H9 (cell line): ENCODE data around the gene ZNF213. TPM values are rescaled to one million over a fixed set of nuclear protein-coding genes. Genes with fewer than 3 reads are reported as not detected.

ENCODE experiments used
- DNase-seq: peaks from one replicate; pipeline ENCODE4 v3.0.0-alpha.2; 2017
- H2AFZ ChIP-seq: one replicate; pipeline ENCODE4 v1.6.1; 2013; ENCODE audit warnings: mild to moderate bottlenecking, low read length, control low read depth, moderate library complexity
- H2AK5ac ChIP-seq: 2 replicates; pipeline ENCODE4 v1.6.1; 2013; ENCODE audit warnings: low read length, control low read depth, mixed read lengths; ENCODE audit not compliant: insufficient read length
- H2BK120ac ChIP-seq: one replicate; pipeline ENCODE4 v1.6.1; 2013; ENCODE audit warnings: low read depth, mild to moderate bottlenecking, low read length, control low read depth, inconsistent platforms; ENCODE audit not compliant: poor library complexity, severe bottlenecking
- H2BK12ac ChIP-seq: 2 replicates; pipeline ENCODE4 v1.6.1; 2013; ENCODE audit warnings: low read length, control low read depth, mixed read lengths, low read depth; ENCODE audit not compliant: insufficient read length
- H2BK15ac ChIP-seq: 2 replicates; pipeline ENCODE4 v1.6.1; 2013; ENCODE audit warnings: low read depth, low read length, control low read depth
- H2BK20ac ChIP-seq: one replicate; pipeline ENCODE4 v1.6.1; 2013; ENCODE audit warnings: low read depth, mild to moderate bottlenecking, low read length, control low read depth, inconsistent platforms; ENCODE audit not compliant: poor library complexity, severe bottlenecking
- H2BK5ac ChIP-seq: 2 replicates; pipeline ENCODE4 v1.6.1; 2013; ENCODE audit warnings: low read length, control low read depth, mixed read lengths; ENCODE audit not compliant: insufficient read length
- H3K14ac ChIP-seq: 2 replicates; pipeline ENCODE4 v1.6.1; 2013; ENCODE audit warnings: low read length, control low read depth; ENCODE audit not compliant: insufficient read depth
- H3K18ac ChIP-seq: 2 replicates; pipeline ENCODE4 v1.6.1; 2013; ENCODE audit warnings: low read depth, mild to moderate bottlenecking, mixed read lengths, low read length, control low read depth; ENCODE audit not compliant: insufficient read length
- H3K23ac ChIP-seq: 2 replicates; pipeline ENCODE4 v1.6.1; 2013; ENCODE audit warnings: low read length, control low read depth, mixed read lengths, low read depth; ENCODE audit not compliant: insufficient read length
- H3K23me2 ChIP-seq: 2 replicates; pipeline ENCODE4 v1.6.1; 2013; ENCODE audit warnings: low read depth, mild to moderate bottlenecking, mixed read lengths, low read length, control low read depth; ENCODE audit not compliant: insufficient read length, poor library complexity, severe bottlenecking
- H3K27ac ChIP-seq: 2 replicates; pipeline ENCODE4 v1.5.1; 2013; ENCODE audit warnings: low read length, control low read depth, mixed read lengths, low read depth; ENCODE audit not compliant: insufficient read length
- H3K27me3 ChIP-seq: 2 replicates; pipeline ENCODE4 v1.6.1; 2013; ENCODE audit warnings: low read length, control low read depth, inconsistent platforms; ENCODE audit not compliant: insufficient read depth
- H3K4ac ChIP-seq: 2 replicates; pipeline ENCODE4 v1.6.1; 2013; ENCODE audit warnings: low read depth, mild to moderate bottlenecking, control low read depth, inconsistent platforms, low read length, moderate library complexity
- H3K4me1 ChIP-seq: 2 replicates; pipeline ENCODE4 v1.6.1; 2013; ENCODE audit warnings: low read length, control low read depth, inconsistent platforms; ENCODE audit not compliant: insufficient read depth
- H3K4me2 ChIP-seq: 2 replicates; pipeline ENCODE4 v1.6.1; 2013; ENCODE audit warnings: low read length, control low read depth, mixed read lengths; ENCODE audit not compliant: insufficient read length, insufficient read depth
- H3K56ac ChIP-seq: 2 replicates; pipeline ENCODE4 v1.6.1; 2013; ENCODE audit warnings: low read depth, mild to moderate bottlenecking, mixed read lengths, low read length, control low read depth; ENCODE audit not compliant: insufficient read length
- H3K79me1 ChIP-seq: 2 replicates; pipeline ENCODE4 v1.6.1; 2013; ENCODE audit warnings: low read depth, mild to moderate bottlenecking, moderate library complexity, low read length, control low read depth, inconsistent platforms; ENCODE audit not compliant: insufficient read depth, poor library complexity, severe bottlenecking
- H3K79me2 ChIP-seq: 2 replicates; pipeline ENCODE4 v1.6.1; 2013; ENCODE audit warnings: low read length, control low read depth, inconsistent platforms; ENCODE audit not compliant: insufficient read depth
- H3K9ac ChIP-seq: 2 replicates; pipeline ENCODE4 v1.6.1; 2013; ENCODE audit warnings: low read length, control low read depth, mixed read lengths; ENCODE audit not compliant: insufficient read length; ENCODE audit errors: extremely low read depth
- H3K9me3 ChIP-seq: one replicate; pipeline ENCODE4 v1.6.1; 2013; ENCODE audit warnings: low read depth, low read length, inconsistent platforms; ENCODE audit not compliant: control insufficient read depth
- H3T11ph ChIP-seq: one replicate; pipeline ENCODE4 v1.6.1; 2013; ENCODE audit warnings: mild to moderate bottlenecking, low read length, control low read depth, inconsistent platforms
- H4K20me1 ChIP-seq: one replicate; pipeline ENCODE4 v1.6.1; 2013; ENCODE audit not compliant: control insufficient read depth, insufficient read length, insufficient read depth
- H4K5ac ChIP-seq: 2 replicates; pipeline ENCODE4 v1.6.1; 2013; ENCODE audit warnings: low read depth, mild to moderate bottlenecking, mixed read lengths, low read length, control low read depth; ENCODE audit not compliant: insufficient read length
- H4K8ac ChIP-seq: replicated peaks from 2 replicates; pipeline ENCODE4 v1.6.1; 2013; ENCODE audit warnings: low read length, control low read depth, mixed read lengths, low read depth; ENCODE audit not compliant: insufficient read length
- H4K91ac ChIP-seq: 2 replicates; pipeline ENCODE4 v1.6.1; 2013; ENCODE audit warnings: low read depth, mild to moderate bottlenecking, moderate library complexity, mixed read lengths, low read length, control low read depth; ENCODE audit not compliant: insufficient read length
- H3K27ac Mint-ChIP-seq, 3 experiments: 2 replicates in 2 of 3; 3 replicates in 1 of 3; pipeline ENCODE4 v1.8.0; 2020 to 2021; ENCODE audit warnings: mixed read lengths in 3 of 3, mild to moderate bottlenecking in 1 of 3, moderate library complexity in 1 of 3
- H3K27me3 Mint-ChIP-seq: 2 replicates; pipeline ENCODE4 v1.8.0; 2021; ENCODE audit warnings: low read depth, mild to moderate bottlenecking, moderate library complexity, mixed read lengths
- H3K36me3 Mint-ChIP-seq, 3 experiments: 2 replicates in 2 of 3; 3 replicates in 1 of 3; pipeline ENCODE4 v1.8.0; 2020 to 2021; ENCODE audit warnings: low read depth in 3 of 3, mixed read lengths in 3 of 3; ENCODE audit not compliant: insufficient read depth in 1 of 3
- H3K4me1 Mint-ChIP-seq, 2 experiments: 2 replicates each; pipeline ENCODE4 v1.8.0; 2020; ENCODE audit warnings: mixed read lengths in 2 of 2
- H3K4me3 Mint-ChIP-seq, 2 experiments: 2 replicates in 1 of 2; 3 replicates in 1 of 2; pipeline ENCODE4 v1.8.0; 2020 to 2021; ENCODE audit warnings: mild to moderate bottlenecking in 2 of 2, mixed read lengths in 2 of 2, moderate library complexity in 1 of 2
- H3K9me3 Mint-ChIP-seq, 2 experiments: 2 replicates in 1 of 2; 3 replicates in 1 of 2; pipeline ENCODE4 v1.8.0; 2020; ENCODE audit warnings: mild to moderate bottlenecking in 2 of 2, mixed read lengths in 2 of 2, moderate library complexity in 1 of 2
- CTCF ChIP-seq: fragments of 200-600 bp; sonication (generic); conservative IDR thresholded peaks from 3 replicates; pipeline ENCODE4 v1.8.0; 2021; ENCODE audit warnings: antibody characterized with exemption, mild to moderate bottlenecking
- WGBS: extraction: QIAGEN DNeasy Blood & Tissue Kit; methylation state at CpG from one replicate; pipeline ENCODE4 v1.1.7; 2013; ENCODE audit warnings: missing lambda C conversion rate, low lambda C conversion rate, mixed read lengths; ENCODE audit not compliant: insufficient read length; ENCODE audit errors: extremely low coverage; 5-methylcytosine and 5-hydroxymethylcytosine counted together
- total RNA-seq: library from RNA; stranded (reverse); gene quantifications from 2 replicates; pipeline ENCODE4 v1.2.1, GENCODE V29; 2021

Gene ZNF213
- total RNA-seq, 1 experiment from 2014 or later = 6.4 TPM

GRCh38 chr16:3147046-3147756, 12.4 kb downstream of the ZNF213 start:
- Histone ChIP-seq H3K79me1 (no peaks in the 10 kb centered on the region), H3K18ac (no peak overlapping the region), H3K79me2 (no peaks in the 10 kb centered on the region), H3K4me1 (no peaks in the 10 kb centered on the region), H4K91ac (no peak overlapping the region), H2BK15ac (no peak overlapping the region), H3K27me3 (no peaks in the 10 kb centered on the region), H3K4me2 (no peak overlapping the region), H2BK20ac (no peak overlapping the region), H3K9me3 (no peaks in the 10 kb centered on the region), H2BK12ac (no peak overlapping the region), H3K23me2 (peaks cover 9% of the 10 kb centered on the region), H3K56ac (no peak overlapping the region), H3K9ac (no peak overlapping the region), H2BK5ac (no peak overlapping the region), H3K27ac (no peak overlapping the region), H3K14ac (no peak overlapping the region), H3T11ph (no peak overlapping the region), H4K8ac (no peak overlapping the region), H3K4ac (no peak overlapping the region), H4K5ac (no peak overlapping the region), H2BK120ac (no peak overlapping the region), H2AFZ (no peak overlapping the region), H4K20me1 (no peaks in the 10 kb centered on the region), H3K23ac (no peak overlapping the region), H2AK5ac (no peak overlapping the region)
- no peak overlapping the region for H3K4me3 Mint-ChIP-seq
- 0 out of 7 replicates have a peak overlapping the region, but pooled peaks of 1 of the 3 experiments have one; percentile 31 for H3K27ac Mint-ChIP-seq
- TF ChIP-seq CTCF = no peak
- H3K4me1 Mint-ChIP-seq = peaks cover 6 to 12% of the 10 kb centered on the region in 2 experiments
- DNase-seq = peak; percentile 28
- no CpG with 5 or more reads among the region's 16 CpGs for WGBS
- peaks cover 33% of the 10 kb centered on the region for H3K27me3 Mint-ChIP-seq
- H3K9me3 Mint-ChIP-seq = peaks cover 0 to 3% of the 10 kb centered on the region in 2 experiments; a peak in 1 of 5 replicates
- peaks cover 4 to 5% (median 4%) of the 10 kb centered on the region in 3 experiments; a peak in 4 of 7 replicates for H3K36me3 Mint-ChIP-seq
